Loucy (cell line): Measurements from ENCODE around the gene STIP1.

Experiments
- CTCF ChIP-seq: fragments of 200-600 bp; sonication (generic); conservative IDR thresholded peaks from 2 replicates; pipeline ENCODE4 v1.5.1; 2014; ENCODE audit warnings: mild to moderate bottlenecking, antibody characterized with exemption, low read length
- EZH2phosphoT487 ChIP-seq: fragments of 200-600 bp; IDR thresholded peaks from 2 replicates; pipeline ENCODE4 v1.6.1; 2018; ENCODE audit warnings: antibody characterized with exemption, mild to moderate bottlenecking, moderate library complexity, borderline replicate concordance

GRCh38 chr11:64233913-64234586 lies 48.1 kb downstream of the STIP1 start, which contains the start of gene VEGFB:
- TF ChIP-seq CTCF (no peak), EZH2phosphoT487 (no peak)
